ENCODE data around the gene TXNDC5. TPM values are rescaled to one million over a fixed set of nuclear protein-coding genes. Genes with fewer than 3 reads are reported as not detected.

TXNDC5 gene
- total RNA-seq, 1 experiment from 2014 or later: 162 TPM

- H3K9me3 ChIP-seq (ENCODE audit: control insufficient read depth in 1 of 2, insufficient read depth in 1 of 2, low read depth in 1 of 2, low read length in 2 of 2): no peaks in the 10 kb centered on the region
- H3K79me2 ChIP-seq (ENCODE audit: insufficient read depth, low read length): peaks cover 10% of the 10 kb centered on the region; the same call in 1 of the 2 replicates
- ATAC-seq (no peak), DNase-seq (ENCODE audit: low read depth, low spot score) (no peak)
- H3K4me3 ChIP-seq (replicated peaks in 1 of 2; ENCODE audit: low read depth in 1 of 2, low read length in 2 of 2): no peak overlapping the region
- no peaks in the 10 kb centered on the region for H3K27me3 ChIP-seq (ENCODE audit: insufficient read depth, low read length)
- no peak for TF ChIP-seq CBX3 (IDR thresholded peaks at IDR 0.05; ENCODE audit: low read depth)
- TF ChIP-seq SRF (IDR thresholded peaks at IDR 0.05; ENCODE audit: low read depth): no peak
- TF ChIP-seq, protein P1, sequence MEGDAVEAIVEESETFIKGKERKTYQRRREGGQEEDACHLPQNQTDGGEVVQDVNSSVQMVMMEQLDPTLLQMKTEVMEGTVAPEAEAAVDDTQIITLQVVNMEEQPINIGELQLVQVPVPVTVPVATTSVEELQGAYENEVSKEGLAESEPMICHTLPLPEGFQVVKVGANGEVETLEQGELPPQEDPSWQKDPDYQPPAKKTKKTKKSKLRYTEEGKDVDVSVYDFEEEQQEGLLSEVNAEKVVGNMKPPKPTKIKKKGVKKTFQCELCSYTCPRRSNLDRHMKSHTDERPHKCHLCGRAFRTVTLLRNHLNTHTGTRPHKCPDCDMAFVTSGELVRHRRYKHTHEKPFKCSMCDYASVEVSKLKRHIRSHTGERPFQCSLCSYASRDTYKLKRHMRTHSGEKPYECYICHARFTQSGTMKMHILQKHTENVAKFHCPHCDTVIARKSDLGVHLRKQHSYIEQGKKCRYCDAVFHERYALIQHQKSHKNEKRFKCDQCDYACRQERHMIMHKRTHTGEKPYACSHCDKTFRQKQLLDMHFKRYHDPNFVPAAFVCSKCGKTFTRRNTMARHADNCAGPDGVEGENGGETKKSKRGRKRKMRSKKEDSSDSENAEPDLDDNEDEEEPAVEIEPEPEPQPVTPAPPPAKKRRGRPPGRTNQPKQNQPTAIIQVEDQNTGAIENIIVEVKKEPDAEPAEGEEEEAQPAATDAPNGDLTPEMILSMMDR (IDR thresholded peaks at IDR 0.05 in 2 of 3, conservative IDR thresholded peaks at IDR 0.05 in 1 of 3; ENCODE audit: borderline replicate concordance in 1 of 3, insufficient read depth in 1 of 3, low read depth in 2 of 3, low read length in 2 of 3): no peak
- TF ChIP-seq REST (IDR thresholded peaks at IDR 0.05; ENCODE audit: low read depth): no peak
- no peak for TF ChIP-seq TCF7L2 (IDR thresholded peaks at IDR 0.05; ENCODE audit: borderline replicate concordance, extremely low read depth, insufficient read depth, insufficient read length)
- TF ChIP-seq MAX (IDR thresholded peaks at IDR 0.05): no peak
- no peak for TF ChIP-seq JUND (IDR thresholded peaks at IDR 0.05)
- TF ChIP-seq ZFX (IDR thresholded peaks at IDR 0.05): no peak
- TF ChIP-seq ELF1 (IDR thresholded peaks at IDR 0.05; ENCODE audit: borderline replicate concordance, low read depth): no peak
- ChIA-PET CTCF (no interaction called here), POLR2A (no interaction called here), RAD21 (ENCODE audit: low non-redundant PET in 1 of 2, low total read pairs in 2 of 2, uncharacterized antibody in 2 of 2, unreplicated experiment in 2 of 2) (no interaction called here)
- peaks cover 66 to 89% of the 10 kb centered on the region in 2 experiments for H3K36me3 ChIP-seq (ENCODE audit: control insufficient read depth in 1 of 2, insufficient read depth in 2 of 2, low read length in 2 of 2)
- H4K20me1 ChIP-seq (ENCODE audit: insufficient read depth): no peaks in the 10 kb centered on the region
- H3K27ac ChIP-seq (ENCODE audit: low read depth, low read length): no peak overlapping the region
- no TSS peak for BruUV-seq (replicated peaks)
- H3K4me2 ChIP-seq (ENCODE audit: low read length): no peak overlapping the region
- H3K9ac ChIP-seq (ENCODE audit: low read length): no peak overlapping the region
- no peaks in the 10 kb centered on the region for H3K9me2 ChIP-seq (ENCODE audit: insufficient read depth)
- no peak overlapping the region for H2AFZ ChIP-seq (ENCODE audit: low read depth, low read length, poor library complexity, severe bottlenecking)
- intact Hi-C loops (cut with micrococcal nuclease): no loop called here
- no peaks in the 10 kb centered on the region for H3K4me1 ChIP-seq (ENCODE audit: control insufficient read depth in 1 of 2, insufficient read depth in 2 of 2, low read length in 2 of 2)
These were observed 24.5 kb downstream of the TXNDC5 start for GRCh38 chr6:7886132-7886531.
